ENCODE results near the gene ZNF232. TPM values are rescaled to one million over a fixed set of nuclear protein-coding genes. Genes with fewer than 3 reads are reported as not detected.
"Not testable (repeated sequence)": the region's sequence is repeated elsewhere in the genome, so short reads cannot be mapped to it uniquely, and the experiment has no call there.

The ZNF232 gene
- total and polyA plus RNA-seq, 3 experiments from 2014 or later = 5.7 to 22.9 (median 21.8) TPM

- Histone ChIP-seq H3K4me1 (ENCODE audit: insufficient read depth, low read length) (no peaks in the 10 kb centered on the region), H3K36me3 (ENCODE audit: insufficient read depth, low read length) (no peaks in the 10 kb centered on the region), H3K4me3 (ENCODE audit: low read length) (no peak overlapping the region), H3K27ac (ENCODE audit: low read depth, low read length) (no peak overlapping the region), H3K9me3 (ENCODE audit: low read length) (no peaks in the 10 kb centered on the region), H3K27me3 (ENCODE audit: insufficient read depth, low read length, poor library complexity, severe bottlenecking) (no peaks in the 10 kb centered on the region)
- peak overlapping the region in 1 of 7 donors; percentile 4 for H3K4me3 Mint-ChIP-seq
- no peaks in the 10 kb centered on the region for H3K36me3 Mint-ChIP-seq
- H3K27ac Mint-ChIP-seq = no peak overlapping the region
- DNase-seq = no peak
- CTCF ChIA-PET = no interaction called here
- POLR2A ChIA-PET = no interaction called here
- H3K9me3 Mint-ChIP-seq = no peaks in the 10 kb centered on the region
- H3K27me3 Mint-ChIP-seq = peaks cover 10 to 35% of the 10 kb centered on the region in 2 donors
- no peaks in the 10 kb centered on the region for H3K4me1 Mint-ChIP-seq
These were observed 15.2 kb upstream of the ZNF232 start for GRCh38 chr17:5126719-5127488.

- H3K27ac Mint-ChIP-seq; H3K27ac ChIP-seq (ENCODE audit: low read depth, low read length); H3K4me1 ChIP-seq (ENCODE audit: insufficient read depth, low read length); H3K4me3 ChIP-seq (ENCODE audit: low read length); POLR2A ChIA-PET; CTCF ChIA-PET; H3K9me3 Mint-ChIP-seq; H3K4me1 Mint-ChIP-seq; DNase-seq; H3K27me3 ChIP-seq (ENCODE audit: insufficient read depth, low read length, poor library complexity, severe bottlenecking); H3K36me3 Mint-ChIP-seq; H3K36me3 ChIP-seq (ENCODE audit: insufficient read depth, low read length); H3K4me3 Mint-ChIP-seq; H3K9me3 ChIP-seq (ENCODE audit: low read length): not testable (repeated sequence)
- peaks cover 22 to 52% of the 10 kb centered on the region in 2 donors for H3K27me3 Mint-ChIP-seq
These were observed 13.2 kb upstream of the ZNF232 start for GRCh38 chr17:5124896-5125295.

- CTCF ChIA-PET; H3K36me3 Mint-ChIP-seq; POLR2A ChIA-PET; H3K9me3 ChIP-seq (ENCODE audit: low read length); H3K27ac ChIP-seq (ENCODE audit: low read depth, low read length); H3K4me3 ChIP-seq (ENCODE audit: low read length); H3K27me3 ChIP-seq (ENCODE audit: insufficient read depth, low read length, poor library complexity, severe bottlenecking); H3K4me1 Mint-ChIP-seq; DNase-seq; H3K9me3 Mint-ChIP-seq; H3K4me1 ChIP-seq (ENCODE audit: insufficient read depth, low read length); H3K27ac Mint-ChIP-seq; H3K36me3 ChIP-seq (ENCODE audit: insufficient read depth, low read length): not testable (repeated sequence)
- Mint-ChIP-seq H3K4me3 (peak overlapping the region in 2 of 7 donors; percentile 36 to 45), H3K27me3 (peaks cover 22 to 52% of the 10 kb centered on the region in 2 donors)
These were observed 12.6 kb upstream of the ZNF232 start for GRCh38 chr17:5124125-5124760.

GRCh38 chr17:5123343-5124124, 11.9 kb upstream of the ZNF232 start:
- Mint-ChIP-seq H3K4me1 (peaks cover 0 to 2% (median 0%) of the 10 kb centered on the region in 3 donors), H3K27me3 (peaks cover 22 to 58% of the 10 kb centered on the region in 2 donors), H3K9me3 (no peaks in the 10 kb centered on the region), H3K4me3 (peak overlapping the region in 2 of 7 donors; percentile 38 to 45), H3K27ac (no peak overlapping the region), H3K36me3 (no peaks in the 10 kb centered on the region)
- no peak overlapping the region for H3K27ac ChIP-seq (ENCODE audit: low read depth, low read length)
- DNase-seq = no peak
- H3K27me3 ChIP-seq (ENCODE audit: insufficient read depth, low read length, poor library complexity, severe bottlenecking) = no peaks in the 10 kb centered on the region
- H3K36me3 ChIP-seq (ENCODE audit: insufficient read depth, low read length) = no peaks in the 10 kb centered on the region
- H3K9me3 ChIP-seq (ENCODE audit: low read length) = no peaks in the 10 kb centered on the region
- no peak overlapping the region for H3K4me3 ChIP-seq (ENCODE audit: low read length)
- ChIA-PET CTCF (no interaction called here), POLR2A (no interaction called here)
- no peaks in the 10 kb centered on the region for H3K4me1 ChIP-seq (ENCODE audit: insufficient read depth, low read length)

GRCh38 chr17:5122586-5123342, 11.1 kb upstream of the ZNF232 start:
- H3K4me1 ChIP-seq (ENCODE audit: insufficient read depth, low read length) = no peaks in the 10 kb centered on the region
- no peaks in the 10 kb centered on the region for H3K36me3 ChIP-seq (ENCODE audit: insufficient read depth, low read length)
- ChIA-PET POLR2A (no interaction called here), CTCF (interaction anchor here (1.0 kb wide), 1 partner anchor 214 kb away, joined by 3 read pairs; no protein-coding TSS in a partner anchor)
- Mint-ChIP-seq H3K4me3 (peak overlapping the region in 4 of 7 donors; percentile 11 to 63 (median 32)), H3K36me3 (no peaks in the 10 kb centered on the region), H3K9me3 (no peaks in the 10 kb centered on the region), H3K27ac (no peak overlapping the region), H3K27me3 (peaks cover 22 to 61% of the 10 kb centered on the region in 2 donors), H3K4me1 (peaks cover 0 to 2% (median 0%) of the 10 kb centered on the region in 3 donors)
- H3K27ac ChIP-seq (ENCODE audit: low read depth, low read length) = no peak overlapping the region
- no peak overlapping the region for H3K4me3 ChIP-seq (ENCODE audit: low read length)
- no peaks in the 10 kb centered on the region for H3K27me3 ChIP-seq (ENCODE audit: insufficient read depth, low read length, poor library complexity, severe bottlenecking)
- peak in 1 of 5 donors; percentile 9 for DNase-seq
- H3K9me3 ChIP-seq (ENCODE audit: low read length) = no peaks in the 10 kb centered on the region

- H3K27ac Mint-ChIP-seq; H3K27me3 ChIP-seq (ENCODE audit: insufficient read depth, low read length, poor library complexity, severe bottlenecking); POLR2A ChIA-PET; H3K9me3 ChIP-seq (ENCODE audit: low read length); H3K4me1 Mint-ChIP-seq; H3K4me3 ChIP-seq (ENCODE audit: low read length); H3K9me3 Mint-ChIP-seq; H3K27ac ChIP-seq (ENCODE audit: low read depth, low read length); H3K36me3 Mint-ChIP-seq; H3K4me1 ChIP-seq (ENCODE audit: insufficient read depth, low read length); H3K36me3 ChIP-seq (ENCODE audit: insufficient read depth, low read length); DNase-seq: not testable (repeated sequence)
- CTCF ChIA-PET = interaction anchor here (1.0 kb wide), 1 partner anchor 213 kb away, joined by 3 read pairs; no protein-coding TSS in a partner anchor
- Mint-ChIP-seq H3K27me3 (peaks cover 22 to 58% of the 10 kb centered on the region in 2 donors), H3K4me3 (peak overlapping the region in 5 of 7 donors; percentile 26 to 79 (median 33))
These were observed 10.4 kb upstream of the ZNF232 start for GRCh38 chr17:5122056-5122455.

GRCh38 chr17:5121186-5121841, 9.6 kb upstream of the ZNF232 start:
- H3K4me1 ChIP-seq (ENCODE audit: insufficient read depth, low read length) = no peaks in the 10 kb centered on the region
- H3K27me3 ChIP-seq (ENCODE audit: insufficient read depth, low read length, poor library complexity, severe bottlenecking) = no peaks in the 10 kb centered on the region
- peak overlapping the region in 5 of 7 donors; percentile 26 to 43 (median 34) for H3K4me3 Mint-ChIP-seq
- H3K36me3 ChIP-seq (ENCODE audit: insufficient read depth, low read length) = no peaks in the 10 kb centered on the region
- H3K36me3 Mint-ChIP-seq = no peaks in the 10 kb centered on the region
- H3K27me3 Mint-ChIP-seq = peaks cover 29 to 62% of the 10 kb centered on the region in 2 donors
- H3K27ac ChIP-seq (ENCODE audit: low read depth, low read length) = no peak overlapping the region
- no peaks in the 10 kb centered on the region for H3K9me3 Mint-ChIP-seq
- peak overlapping the region in 1 of 8 donors; percentile 68 for H3K27ac Mint-ChIP-seq
- no peak overlapping the region for H3K4me3 ChIP-seq (ENCODE audit: low read length)
- H3K9me3 ChIP-seq (ENCODE audit: low read length) = no peaks in the 10 kb centered on the region
- ChIA-PET CTCF (interaction anchor here (1.0 kb wide), 1 partner anchor 212 kb away, joined by 3 read pairs; no protein-coding TSS in a partner anchor), POLR2A (no interaction called here)
- peaks cover 0 to 2% (median 0%) of the 10 kb centered on the region in 3 donors for H3K4me1 Mint-ChIP-seq
- DNase-seq = no peak
